OCI-LY7 (cell line): ENCODE results near the gene CD3E.

ENCODE experiments used
- CTCF ChIP-seq: fragments of 200-600 bp; sonication (generic); conservative IDR thresholded peaks from 2 replicates; pipeline ENCODE4 v1.5.1; 2014; ENCODE audit warnings: mild to moderate bottlenecking, antibody characterized with exemption, low read length, moderate library complexity, mixed read lengths
- EZH2phosphoT487 ChIP-seq: fragments of 200-600 bp; sonication (generic); IDR thresholded peaks from 2 replicates; pipeline ENCODE4 v1.6.1; 2018; ENCODE audit warnings: low read depth, borderline replicate concordance, mild to moderate bottlenecking, mixed run types, antibody characterized with exemption, low read length, moderate library complexity, mixed read lengths

GRCh38 chr11:118318124-118318523 lies 13.6 kb downstream of the CD3E start:
- TF ChIP-seq CTCF = no peak
- no peak for TF ChIP-seq EZH2phosphoT487
